Subcutaneous adipose tissue (tissue), 4 donors: ENCODE results near the gene MYL11. TPM values are rescaled to one million over a fixed set of nuclear protein-coding genes. Genes with fewer than 3 reads are reported as not detected.

Source experiments
- total RNA-seq, 4 donors: library from RNA; depleted of rRNA; stranded (reverse); fragments of >200 nt; gene quantifications; one replicate each; pipeline ENCODE4 v1.1.0, GENCODE V29; 2016
- TF ChIP-seq, protein P1 (sequence below): fragments of 450-650 bp; IDR thresholded peaks from one replicate; pipeline ENCODE4 v1.5.1; 2016; ENCODE audit warnings: low read depth, mild to moderate bottlenecking, control low read depth, antibody characterized with exemption, moderate library complexity

Gene MYL11
- total RNA-seq, 4 donors from 2014 or later, result not detected

DNA sequence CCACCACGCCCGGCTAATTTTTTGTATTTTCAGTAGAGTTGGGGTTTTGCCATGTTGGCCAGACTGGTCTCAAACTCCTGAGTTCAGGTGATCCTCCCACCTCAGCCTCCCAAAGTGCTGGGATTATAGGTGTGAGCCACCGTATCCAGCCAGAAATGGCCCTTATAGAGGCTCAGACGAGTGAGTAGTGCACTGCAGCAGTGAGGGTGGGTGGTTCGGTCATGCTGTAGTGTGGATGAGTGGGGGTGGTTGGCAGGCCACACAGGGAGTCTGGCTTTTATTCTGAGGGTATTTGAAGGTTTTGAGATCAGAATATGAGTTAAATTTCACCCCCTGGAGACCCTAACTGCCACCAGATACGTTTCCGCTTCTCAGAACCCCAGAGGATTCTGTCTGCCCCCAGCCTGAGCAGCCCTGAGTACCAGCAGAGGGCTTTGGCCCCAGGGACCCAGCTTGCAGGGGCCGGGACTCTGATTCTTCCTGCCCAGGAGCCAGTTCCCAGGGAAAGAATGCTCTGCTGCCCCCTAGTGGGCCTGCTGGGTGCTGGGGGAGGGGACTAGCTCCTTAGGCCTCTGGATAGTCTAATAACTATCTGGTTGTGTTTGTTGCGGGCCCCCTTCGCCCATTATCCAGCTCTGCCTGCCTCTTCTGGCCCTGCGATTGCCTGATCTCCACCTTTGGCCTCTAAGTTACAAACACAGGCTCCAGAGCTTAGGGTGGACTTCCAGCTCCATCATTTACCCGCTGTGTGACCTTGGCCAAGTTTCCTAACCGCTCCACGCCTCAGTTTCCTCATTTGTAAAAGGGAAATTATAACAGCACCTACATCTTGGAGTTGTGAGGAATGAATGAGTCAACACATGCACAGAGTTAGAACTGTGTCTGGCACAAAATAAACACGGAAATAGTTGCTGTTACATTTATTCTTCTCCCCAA, 34.8 kb downstream of the MYL11 start:
- TF ChIP-seq, protein P1, sequence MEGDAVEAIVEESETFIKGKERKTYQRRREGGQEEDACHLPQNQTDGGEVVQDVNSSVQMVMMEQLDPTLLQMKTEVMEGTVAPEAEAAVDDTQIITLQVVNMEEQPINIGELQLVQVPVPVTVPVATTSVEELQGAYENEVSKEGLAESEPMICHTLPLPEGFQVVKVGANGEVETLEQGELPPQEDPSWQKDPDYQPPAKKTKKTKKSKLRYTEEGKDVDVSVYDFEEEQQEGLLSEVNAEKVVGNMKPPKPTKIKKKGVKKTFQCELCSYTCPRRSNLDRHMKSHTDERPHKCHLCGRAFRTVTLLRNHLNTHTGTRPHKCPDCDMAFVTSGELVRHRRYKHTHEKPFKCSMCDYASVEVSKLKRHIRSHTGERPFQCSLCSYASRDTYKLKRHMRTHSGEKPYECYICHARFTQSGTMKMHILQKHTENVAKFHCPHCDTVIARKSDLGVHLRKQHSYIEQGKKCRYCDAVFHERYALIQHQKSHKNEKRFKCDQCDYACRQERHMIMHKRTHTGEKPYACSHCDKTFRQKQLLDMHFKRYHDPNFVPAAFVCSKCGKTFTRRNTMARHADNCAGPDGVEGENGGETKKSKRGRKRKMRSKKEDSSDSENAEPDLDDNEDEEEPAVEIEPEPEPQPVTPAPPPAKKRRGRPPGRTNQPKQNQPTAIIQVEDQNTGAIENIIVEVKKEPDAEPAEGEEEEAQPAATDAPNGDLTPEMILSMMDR, result no peak

- TF ChIP-seq, protein P1, result no peak
These were observed 38.7 kb downstream of the MYL11 start for GRCh38 chr16:30413112-30413806.

DNA sequence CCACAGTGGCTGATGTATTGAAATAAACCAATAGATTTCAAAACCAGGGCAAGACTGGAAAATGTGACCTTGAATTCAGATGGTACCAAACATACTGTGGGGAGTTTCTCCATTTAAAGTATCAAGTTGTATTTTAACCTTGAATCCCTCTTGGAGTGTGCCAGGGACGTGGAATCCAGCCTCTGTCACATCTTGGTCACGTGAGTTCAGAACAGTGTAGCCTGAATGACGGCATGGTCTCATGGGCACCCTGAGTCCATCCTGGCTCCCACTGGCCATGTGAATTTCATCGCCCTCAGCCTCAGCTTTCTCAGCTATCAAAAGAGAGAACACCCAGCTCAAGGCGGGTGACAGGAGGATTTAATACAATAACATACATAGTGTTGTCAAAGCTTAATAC, 39.6 kb downstream of the MYL11 start:
- TF ChIP-seq, protein P1, result no peak

GRCh38 chr16:30416047-30416603, 41.5 kb downstream of the MYL11 start:
- TF ChIP-seq, protein P1, result no peak

DNA sequence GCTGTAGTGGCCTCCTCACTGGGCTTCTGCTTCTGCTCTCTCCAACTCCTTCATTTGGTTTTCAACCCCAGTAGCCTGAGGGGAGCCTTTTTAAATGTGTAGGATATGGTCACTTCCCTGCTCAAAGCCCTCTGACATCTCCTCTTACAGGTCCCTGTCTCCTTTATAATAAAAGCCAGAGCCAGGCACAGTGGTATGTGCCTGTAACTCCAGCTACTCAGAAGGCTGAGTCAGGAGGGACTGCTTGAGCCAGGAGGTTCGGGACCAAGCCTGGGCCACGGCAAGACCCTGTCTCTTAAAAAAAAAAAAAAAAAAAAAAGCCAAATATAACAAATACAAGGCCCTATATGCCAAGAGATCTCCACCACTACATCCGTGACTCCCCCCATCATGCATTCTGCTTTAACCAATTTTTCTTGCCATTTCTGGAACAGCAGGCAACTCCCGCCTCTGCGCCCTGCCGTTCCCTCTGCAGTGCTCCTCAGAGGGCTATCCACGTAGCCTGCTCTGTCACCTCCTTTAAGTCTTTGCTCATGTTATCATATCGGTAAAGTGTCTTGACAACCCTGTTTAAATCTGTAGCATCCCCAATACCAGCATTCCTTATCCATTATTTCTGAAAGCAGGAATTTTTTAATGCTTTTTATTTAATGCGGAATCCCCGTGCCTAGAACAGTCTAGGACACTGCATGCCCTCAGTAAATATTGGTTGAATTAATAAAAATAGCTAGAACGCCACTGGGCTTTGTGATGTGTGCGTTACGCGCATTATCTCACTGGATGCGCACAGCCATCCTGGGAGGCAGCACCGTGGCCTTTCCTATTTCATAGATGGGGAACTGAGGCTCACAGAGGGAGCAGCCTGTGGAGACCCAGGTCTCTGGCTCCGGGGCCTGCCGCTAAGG, 42.3 kb downstream of the MYL11 start:
- TF ChIP-seq, protein P1, result no peak

- TF ChIP-seq, protein P1, result no peak
These were observed 43.1 kb downstream of the MYL11 start for GRCh38 chr16:30417529-30418349.
